Peyer's patch (tissue), 4 donors: ENCODE results near the gene PARD3B.

ENCODE experiments used
- CTCF ChIP-seq, 6 experiments: fragments of 450-650 bp in 4 of 6; fragments of 200-600 bp in 2 of 6; sonication (generic) in 1 of 6; IDR thresholded peaks; one replicate each; pipeline ENCODE4 v1.5.1; 2017 to 2019; ENCODE audit warnings: antibody characterized with exemption in 6 of 6, mild to moderate bottlenecking in 3 of 6, moderate library complexity in 1 of 6
- POLR2A ChIP-seq, 2 donors: fragments of 450-650 bp; IDR thresholded peaks; one replicate each; pipeline ENCODE4 v1.5.1; 2017; ENCODE audit warnings: antibody characterized with exemption in 2 of 2, mild to moderate bottlenecking in 2 of 2, moderate library complexity in 2 of 2

DNA sequence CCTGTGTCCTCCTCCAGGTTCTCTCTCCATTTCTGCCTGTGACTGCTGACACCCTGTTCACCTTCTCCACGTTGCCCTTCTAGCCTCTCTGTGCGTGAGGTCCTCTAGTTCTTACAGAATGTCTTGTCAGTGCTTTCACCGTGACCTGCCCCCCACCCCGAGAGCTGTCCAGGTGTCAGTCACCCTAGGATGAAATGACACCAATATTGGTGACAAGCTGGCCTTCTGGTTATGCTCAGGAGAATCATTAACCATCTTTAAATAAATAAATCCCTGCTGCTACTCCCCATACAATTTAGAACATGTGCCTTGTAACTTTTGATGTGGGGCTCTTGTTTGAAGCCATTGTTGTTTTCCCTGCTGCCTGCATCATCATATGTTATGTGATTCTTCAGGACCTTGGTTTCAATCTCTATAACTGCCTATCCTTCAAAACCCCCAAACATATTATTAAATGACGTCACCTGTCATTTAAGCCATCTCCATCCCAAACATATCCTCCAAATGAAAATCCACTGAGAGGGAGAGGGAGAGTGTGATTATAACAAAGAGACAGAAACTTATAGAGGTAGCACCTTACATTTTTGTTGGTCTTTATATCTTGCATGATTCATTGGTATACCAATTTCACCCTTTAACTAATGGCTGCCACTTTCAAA is 496.3 kb downstream of the PARD3B start:
- TF ChIP-seq CTCF (IDR thresholded peaks at IDR 0.05) (no peak), POLR2A (IDR thresholded peaks at IDR 0.05) (no peak)
